ENCODE measurements around the gene C1orf185. TPM values are rescaled to one million over a fixed set of nuclear protein-coding genes. Genes with fewer than 3 reads are reported as not detected.

Gene C1orf185
- total RNA-seq, 2 donors from 2014 or later, result not detected

DNA sequence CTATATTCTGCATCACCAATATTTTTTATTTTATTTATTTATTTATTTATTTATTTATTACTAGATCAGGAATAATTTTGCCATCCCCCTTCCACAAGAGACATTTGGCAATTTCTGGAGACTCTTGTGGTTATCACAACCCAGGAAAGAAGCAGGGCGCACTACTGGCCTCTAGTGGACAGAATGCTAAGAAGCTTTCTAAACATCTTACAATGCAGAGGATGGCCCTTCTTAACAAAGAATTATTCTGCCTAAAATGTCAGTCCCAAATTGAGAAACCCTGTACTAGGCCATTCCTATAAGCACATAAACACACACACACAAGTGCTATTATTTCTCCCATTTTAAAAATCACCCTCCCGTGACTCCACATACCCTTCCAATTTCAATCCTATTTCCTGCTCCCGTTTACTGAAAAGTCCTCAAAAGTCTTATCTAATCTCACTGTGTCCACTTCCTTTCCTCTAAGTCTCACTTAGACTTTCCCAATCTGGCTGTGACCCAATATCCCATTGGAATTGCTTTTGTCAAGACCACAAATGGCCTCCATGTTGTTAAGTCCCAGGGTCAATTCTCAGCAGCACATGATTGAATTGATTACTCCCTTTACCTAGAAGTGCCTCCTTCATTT lies 90.3 kb downstream of the C1orf185 start:
- no peak overlapping the region for H3K27ac Mint-ChIP-seq

DNA sequence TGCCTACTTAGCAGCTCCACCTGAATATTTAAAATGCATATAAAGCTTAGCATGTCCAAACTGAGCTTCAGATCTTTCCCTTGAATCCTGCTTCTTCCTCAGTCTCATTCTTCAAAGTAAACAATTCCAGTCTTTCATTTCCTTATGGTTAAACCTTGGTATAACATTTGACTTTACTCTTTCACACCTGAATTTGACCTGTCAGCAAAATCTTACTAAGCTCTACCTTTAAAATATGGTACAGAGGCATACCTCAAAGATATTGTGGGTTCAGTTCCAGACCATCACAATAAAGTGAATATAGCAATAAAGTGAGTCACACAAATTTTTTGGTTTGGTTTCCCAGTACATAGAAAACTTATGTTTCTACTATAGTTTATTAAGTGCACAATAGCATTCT lies 91.5 kb downstream of the C1orf185 start:
- no peaks in the 10 kb centered on the region for H3K9me3 ChIP-seq (ENCODE audit: control insufficient read depth, low read length, poor library complexity, severe bottlenecking)
- no peak overlapping the region for H3K4me3 Mint-ChIP-seq
- no peaks in the 10 kb centered on the region for H3K4me1 Mint-ChIP-seq
- DNase-seq, result no peak
- peaks cover 7% of the 10 kb centered on the region for H3K27me3 Mint-ChIP-seq
- no peaks in the 10 kb centered on the region for H3K36me3 Mint-ChIP-seq (ENCODE audit: low read depth)
- H3K27ac Mint-ChIP-seq, result no peak overlapping the region
- no peak for ATAC-seq

More for the DNA sequence above, 90.3 kb downstream of the C1orf185 start:
- peak in 2 of 3 donors; percentile 13 to 40 for DNase-seq
- ATAC-seq, result peak; percentile 70
- H3K36me3 Mint-ChIP-seq (ENCODE audit: low read depth), result no peaks in the 10 kb centered on the region
- H3K27me3 Mint-ChIP-seq, result peaks cover 7% of the 10 kb centered on the region
- no peaks in the 10 kb centered on the region for H3K4me1 Mint-ChIP-seq
- no peaks in the 10 kb centered on the region for H3K9me3 ChIP-seq (ENCODE audit: control insufficient read depth, low read length, poor library complexity, severe bottlenecking)
- no peak overlapping the region for H3K4me3 Mint-ChIP-seq

Other genes starting within 250 kb of the C1orf185 start
- 10 to 100 TPM; 45.8 to 50.1 TPM for gene FAF1, start 142.0 kb upstream of the C1orf185 start, total RNA-seq
- 1 to 10 TPM; 7.7 to 8.2 TPM for gene CDKN2C, start 132.0 kb upstream of the C1orf185 start, total RNA-seq
- 100 to 1,000 TPM in 1 of 2 donors, 10 to 100 TPM in 1; 69.4 to 140 TPM for gene RNF11, start 134.0 kb downstream of the C1orf185 start, total RNA-seq
- gene TTC39A, start 228.3 kb downstream of the C1orf185 start, total RNA-seq, result not detected